ENCODE measurements around the gene PLPP6.

DNA sequence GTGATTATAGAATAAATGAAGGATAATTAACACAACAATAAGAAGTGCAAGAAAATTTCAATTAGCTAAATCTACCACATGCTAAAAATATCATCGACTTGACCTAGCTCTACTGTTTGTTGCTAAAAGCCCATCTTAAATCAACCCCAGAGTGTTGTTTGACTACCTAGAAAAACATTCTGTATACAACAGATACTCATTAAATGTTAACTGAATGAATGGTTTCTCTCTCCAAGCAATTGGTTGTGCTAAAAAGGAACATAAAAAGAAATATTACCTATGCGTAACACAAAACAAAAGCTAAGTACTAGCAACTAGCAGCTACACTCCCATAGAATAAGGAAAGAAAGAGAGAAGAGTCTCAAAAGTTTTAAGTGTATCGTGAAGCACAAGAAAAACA is 5.5 kb upstream of the PLPP6 start:
- TF ChIP-seq GTF2F1 (IDR thresholded peaks at IDR 0.05; ENCODE audit: borderline replicate concordance, low read depth, low read length) (no peak), TCF12 (IDR thresholded peaks at IDR 0.05; ENCODE audit: low read depth, low read length) (no peak), TEAD4 (IDR thresholded peaks at IDR 0.05; ENCODE audit: low read depth, low read length) (no peak), CHD2 (IDR thresholded peaks at IDR 0.05; ENCODE audit: low read length) (no peak), EP300 (IDR thresholded peaks at IDR 0.05; ENCODE audit: borderline replicate concordance in 1 of 2, low read depth in 2 of 2, low read length in 2 of 2) (no peak), EZH2 (IDR thresholded peaks at IDR 0.05; ENCODE audit: low read depth, low read length, severe bottlenecking) (no peak)
- TF ChIP-seq, protein P1, sequence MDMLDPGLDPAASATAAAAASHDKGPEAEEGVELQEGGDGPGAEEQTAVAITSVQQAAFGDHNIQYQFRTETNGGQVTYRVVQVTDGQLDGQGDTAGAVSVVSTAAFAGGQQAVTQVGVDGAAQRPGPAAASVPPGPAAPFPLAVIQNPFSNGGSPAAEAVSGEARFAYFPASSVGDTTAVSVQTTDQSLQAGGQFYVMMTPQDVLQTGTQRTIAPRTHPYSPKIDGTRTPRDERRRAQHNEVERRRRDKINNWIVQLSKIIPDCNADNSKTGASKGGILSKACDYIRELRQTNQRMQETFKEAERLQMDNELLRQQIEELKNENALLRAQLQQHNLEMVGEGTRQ (IDR thresholded peaks at IDR 0.05; ENCODE audit: low read length): no peak
- TF ChIP-seq, protein P2, sequence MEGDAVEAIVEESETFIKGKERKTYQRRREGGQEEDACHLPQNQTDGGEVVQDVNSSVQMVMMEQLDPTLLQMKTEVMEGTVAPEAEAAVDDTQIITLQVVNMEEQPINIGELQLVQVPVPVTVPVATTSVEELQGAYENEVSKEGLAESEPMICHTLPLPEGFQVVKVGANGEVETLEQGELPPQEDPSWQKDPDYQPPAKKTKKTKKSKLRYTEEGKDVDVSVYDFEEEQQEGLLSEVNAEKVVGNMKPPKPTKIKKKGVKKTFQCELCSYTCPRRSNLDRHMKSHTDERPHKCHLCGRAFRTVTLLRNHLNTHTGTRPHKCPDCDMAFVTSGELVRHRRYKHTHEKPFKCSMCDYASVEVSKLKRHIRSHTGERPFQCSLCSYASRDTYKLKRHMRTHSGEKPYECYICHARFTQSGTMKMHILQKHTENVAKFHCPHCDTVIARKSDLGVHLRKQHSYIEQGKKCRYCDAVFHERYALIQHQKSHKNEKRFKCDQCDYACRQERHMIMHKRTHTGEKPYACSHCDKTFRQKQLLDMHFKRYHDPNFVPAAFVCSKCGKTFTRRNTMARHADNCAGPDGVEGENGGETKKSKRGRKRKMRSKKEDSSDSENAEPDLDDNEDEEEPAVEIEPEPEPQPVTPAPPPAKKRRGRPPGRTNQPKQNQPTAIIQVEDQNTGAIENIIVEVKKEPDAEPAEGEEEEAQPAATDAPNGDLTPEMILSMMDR (IDR thresholded peaks at IDR 0.05; ENCODE audit: control extremely low read depth in 1 of 3, insufficient read depth in 1 of 3, low read depth in 1 of 3, low read length in 3 of 3): no peak

Measured in H1 (cell line).